SU-DHL-6 (cell line): ENCODE results near the gene KAT6B.
A peak's percentile ranks its signal among the peaks of the same experiment; 100 is the strongest.

Experiments used
- H2AFZ ChIP-seq: fragments of 200-600 bp; sonication (generic); 2 replicates; pipeline ENCODE4 v1.6.1; 2014; ENCODE audit warnings: low read depth, mild to moderate bottlenecking, moderate library complexity, mixed read lengths, antibody characterized with exemption, low read length; ENCODE audit not compliant: severe bottlenecking
- H3F3A ChIP-seq: fragments of 200-600 bp; shearing (Covaris generic); 2 replicates; pipeline ENCODE4 v1.6.0; 2016; ENCODE audit warnings: antibody characterized with exemption, mild to moderate bottlenecking; ENCODE audit not compliant: insufficient read depth
- H3K27ac ChIP-seq: fragments of 200-600 bp; sonication (generic); 2 replicates; pipeline ENCODE4 v1.5.1; 2016; ENCODE audit warnings: low read depth, mild to moderate bottlenecking, low read length, moderate library complexity, mixed read lengths
- H3K27me3 ChIP-seq: fragments of 200-600 bp; sonication (generic), shearing (Covaris generic); 2 replicates; pipeline ENCODE4 v1.6.0; 2014; ENCODE audit warnings: mild to moderate bottlenecking, low read length
- H3K36me3 ChIP-seq: fragments of 200-600 bp; sonication (generic); 2 replicates; pipeline ENCODE4 v1.6.1; 2014; ENCODE audit warnings: mild to moderate bottlenecking, low read length, mixed read lengths
- H3K4me2 ChIP-seq: fragments of 300-600, 200-600 bp; shearing (Covaris generic), sonication (generic); 2 replicates; pipeline ENCODE4 v1.6.0; 2014; ENCODE audit warnings: low read length, low read depth, mild to moderate bottlenecking; ENCODE audit not compliant: poor library complexity, severe bottlenecking
- H3K4me3 ChIP-seq: fragments of 200-600 bp; sonication (generic); 2 replicates; pipeline ENCODE4 v1.5.1; 2014; ENCODE audit warnings: antibody characterized with exemption, low read length, mild to moderate bottlenecking, mixed read lengths; ENCODE audit not compliant: insufficient read depth, poor library complexity, severe bottlenecking
- H3K79me2 ChIP-seq: fragments of 200-600 bp; sonication (generic); 2 replicates; pipeline ENCODE4 v1.6.1; 2014; ENCODE audit warnings: mild to moderate bottlenecking, low read length, moderate library complexity; ENCODE audit not compliant: insufficient read depth
- H3K9ac ChIP-seq: fragments of 200-600 bp; sonication (generic); 2 replicates; pipeline ENCODE4 v1.7.0; 2014; ENCODE audit warnings: mild to moderate bottlenecking, low read length
- H3K9me2 ChIP-seq: fragments of 200-600 bp; sonication (generic); replicated peaks from 2 replicates; pipeline ENCODE4 v1.6.1; 2014; ENCODE audit warnings: low read length; ENCODE audit not compliant: insufficient read depth
- H3K9me3 ChIP-seq: fragments of 200-600 bp; sonication (generic); 2 replicates; pipeline ENCODE4 v1.6.1; 2014; ENCODE audit warnings: low read length, mixed read lengths; ENCODE audit not compliant: insufficient read depth
- H4K20me1 ChIP-seq: fragments of 200-600 bp; sonication (generic); 2 replicates; pipeline ENCODE4 v1.6.1; 2014; ENCODE audit warnings: low read depth, mild to moderate bottlenecking, antibody characterized with exemption, low read length, moderate library complexity, mixed read lengths
- CTCF ChIP-seq: fragments of 200-600 bp; sonication (generic); IDR thresholded peaks from one replicate; pipeline ENCODE4 v1.5.1; 2017; ENCODE audit warnings: antibody characterized with exemption, mild to moderate bottlenecking, low read length, moderate library complexity; ENCODE audit not compliant: insufficient read depth, poor library complexity, severe bottlenecking
- EZH2phosphoT487 ChIP-seq: fragments of 200-600 bp; sonication (generic), shearing (Covaris generic); conservative IDR thresholded peaks from 2 replicates; pipeline ENCODE4 v1.6.1; 2018; ENCODE audit warnings: mild to moderate bottlenecking, antibody characterized with exemption, low read length, moderate library complexity, mixed read lengths

KAT6B gene

GRCh38 chr10:74823791-74824183 is 2.6 kb upstream of the KAT6B start:
- no peak overlapping the region for H3K9ac ChIP-seq
- no peak overlapping the region for H3K4me2 ChIP-seq
- H4K20me1 ChIP-seq: no peaks in the 10 kb centered on the region
- H3K4me3 ChIP-seq: no peak overlapping the region
- H3K36me3 ChIP-seq: no peaks in the 10 kb centered on the region
- H3K27ac ChIP-seq: no peak overlapping the region
- H3K27me3 ChIP-seq: no peaks in the 10 kb centered on the region
- no peak for TF ChIP-seq EZH2phosphoT487
- TF ChIP-seq CTCF: no peak
- no peaks in the 10 kb centered on the region for H3K9me2 ChIP-seq
- H2AFZ ChIP-seq: no peak overlapping the region
- H3K79me2 ChIP-seq: peaks cover 13% of the 10 kb centered on the region
- no peaks in the 10 kb centered on the region for H3K9me3 ChIP-seq
- peaks cover 19% of the 10 kb centered on the region for H3F3A ChIP-seq

- peaks cover 23% of the 10 kb centered on the region for H3F3A ChIP-seq
- H3K4me3 ChIP-seq: peak overlapping the region; percentile 99
- peaks cover 18% of the 10 kb centered on the region for H3K79me2 ChIP-seq
- H3K9ac ChIP-seq: peak overlapping the region; percentile 98
- H3K9me2 ChIP-seq: no peaks in the 10 kb centered on the region
- TF ChIP-seq EZH2phosphoT487: no peak
- TF ChIP-seq CTCF: no peak
- H3K27me3 ChIP-seq: no peaks in the 10 kb centered on the region
- no peaks in the 10 kb centered on the region for H3K36me3 ChIP-seq
- H3K4me2 ChIP-seq: peak overlapping the region; percentile 80
- no peak overlapping the region for H3K27ac ChIP-seq
- H3K9me3 ChIP-seq: no peaks in the 10 kb centered on the region
- peak overlapping the region; percentile 66 for H2AFZ ChIP-seq
- no peaks in the 10 kb centered on the region for H4K20me1 ChIP-seq
Measured at GRCh38 chr10:74824184-74824899, 2.1 kb upstream of the KAT6B start.

GRCh38 chr10:74824900-74825370 is 1.5 kb upstream of the KAT6B start:
- peaks cover 18% of the 10 kb centered on the region for H3K79me2 ChIP-seq
- H3K9me3 ChIP-seq: no peaks in the 10 kb centered on the region
- H3F3A ChIP-seq: peaks cover 23% of the 10 kb centered on the region
- H3K4me3 ChIP-seq: peak overlapping the region; percentile 99
- H3K27me3 ChIP-seq: no peaks in the 10 kb centered on the region
- no peaks in the 10 kb centered on the region for H4K20me1 ChIP-seq
- TF ChIP-seq EZH2phosphoT487 (no peak), CTCF (no peak)
- H3K9me2 ChIP-seq: no peaks in the 10 kb centered on the region
- H3K27ac ChIP-seq: no peak overlapping the region; the same call in 1 of the 2 replicates
- no peaks in the 10 kb centered on the region for H3K36me3 ChIP-seq
- peak overlapping the region; percentile 80 for H3K4me2 ChIP-seq
- peak overlapping the region; percentile 66 for H2AFZ ChIP-seq
- H3K9ac ChIP-seq: peak overlapping the region; percentile 98
